ENCODE data around the gene PTPRU.

PTPRU gene

DNA sequence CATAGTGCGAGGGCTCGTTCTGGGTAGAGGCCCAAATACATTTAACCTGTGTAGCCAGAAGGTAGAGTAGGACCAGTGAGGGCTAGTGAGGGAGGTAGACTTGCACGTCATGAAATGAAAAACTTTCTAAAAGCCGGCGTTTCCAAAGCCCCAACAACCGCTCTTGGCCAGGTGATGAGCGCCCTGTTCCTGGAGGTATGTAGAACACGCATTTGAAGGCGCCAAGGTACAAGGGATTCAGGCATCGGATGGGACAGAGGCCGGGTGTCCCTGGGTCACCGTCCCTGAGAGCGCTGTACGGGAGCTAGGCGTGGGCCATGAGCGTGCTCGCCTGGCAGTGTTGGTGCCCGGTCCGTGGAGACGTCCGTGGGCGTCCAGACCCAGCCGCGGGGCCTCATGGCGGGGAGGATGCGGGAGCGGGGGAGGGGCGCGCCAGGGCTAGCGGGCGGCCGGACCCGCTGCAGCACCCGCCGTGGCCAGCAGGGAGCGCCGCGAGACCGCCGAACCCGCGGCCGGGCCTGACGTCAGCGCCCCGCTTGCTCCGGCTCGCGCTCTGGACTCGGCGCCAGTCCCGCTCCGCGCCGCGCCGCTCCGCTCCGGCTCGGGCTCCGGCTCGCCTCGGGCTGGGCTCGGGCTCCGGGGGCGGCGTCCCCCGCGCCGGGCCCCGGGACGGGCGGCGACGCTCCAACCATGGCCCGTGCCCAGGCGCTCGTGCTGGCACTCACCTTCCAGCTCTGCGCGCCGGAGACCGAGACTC, at the start of gene PTPRU:
TSS of gene PTPRU (plus strand) at position 568 of the 757 bp plus-strand sequence. CDS start at position 691, 123 bp downstream.
- DNase-seq (ENCODE audit: low read depth), result peak; percentile 33

DNA sequence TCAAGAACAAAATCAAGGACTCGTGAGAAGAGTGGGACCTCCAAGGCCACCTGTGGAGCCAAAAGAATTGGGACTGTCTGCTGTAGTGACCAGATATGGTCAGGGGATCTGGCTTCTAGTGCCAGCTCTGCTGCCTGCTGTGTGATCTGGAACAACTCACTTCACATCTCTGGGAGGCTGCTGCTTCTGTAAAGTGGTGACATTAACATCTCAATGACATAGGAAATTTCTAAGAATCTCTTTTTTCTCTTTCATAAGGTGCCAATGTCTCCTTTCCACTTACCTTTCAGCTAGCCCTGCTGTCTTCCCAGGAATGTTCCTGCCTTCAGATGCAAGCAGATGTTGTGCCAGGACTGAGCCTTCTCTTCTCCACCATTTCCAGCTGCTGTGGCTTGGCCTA, 49.6 kb upstream of the PTPRU start:
- DNase-seq (ENCODE audit: low read depth), result no peak

DNA sequence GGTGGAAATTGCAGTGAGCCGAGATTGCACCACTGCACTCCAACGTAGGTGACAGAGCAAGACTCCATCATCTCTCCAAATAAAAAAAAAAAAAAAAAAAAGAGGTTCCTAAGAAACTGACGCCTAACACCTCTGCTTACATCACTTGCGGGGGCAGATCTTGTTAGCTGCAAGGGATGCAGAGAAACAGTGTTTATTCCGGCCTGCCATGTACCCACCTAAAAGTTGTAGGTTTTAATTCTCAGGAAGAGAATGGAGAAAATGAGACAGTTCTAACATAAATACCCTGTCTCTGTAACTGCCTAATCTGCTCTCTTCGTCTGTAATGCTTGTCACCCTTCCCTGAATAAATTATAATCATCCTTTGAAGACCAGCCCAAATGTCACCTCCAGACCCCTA, 45.6 kb upstream of the PTPRU start:
- no peak for DNase-seq (ENCODE audit: low read depth)

DNA sequence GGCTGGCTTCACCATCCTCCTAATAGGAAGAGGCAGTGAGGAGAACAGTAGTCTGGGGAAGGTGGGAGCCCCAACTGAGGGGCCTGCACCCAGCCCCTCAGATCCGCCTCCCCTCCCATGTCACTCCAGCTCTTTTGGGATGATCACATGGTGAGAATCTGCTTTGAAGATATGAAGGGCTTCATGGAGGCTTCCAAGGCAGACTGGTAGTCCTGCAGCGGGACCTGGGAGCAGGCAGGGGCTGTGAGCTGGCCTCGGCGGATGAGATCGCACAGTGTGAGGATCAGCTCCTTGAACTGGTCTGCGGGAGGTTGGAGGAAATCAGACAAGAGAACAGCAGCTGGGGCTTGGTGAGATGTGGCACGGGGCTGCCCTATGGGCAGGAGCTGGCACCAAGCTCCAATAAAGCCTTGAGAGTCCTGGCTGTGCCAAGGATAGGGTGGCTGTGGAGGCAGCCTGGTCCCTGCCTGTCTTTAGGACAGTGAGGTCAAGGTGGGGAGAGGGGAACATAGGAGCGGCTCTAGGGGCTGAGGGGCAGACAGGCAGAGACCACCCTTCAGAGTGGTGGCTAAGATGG, 42.4 kb upstream of the PTPRU start:
- no peak for DNase-seq (ENCODE audit: low read depth)

DNA sequence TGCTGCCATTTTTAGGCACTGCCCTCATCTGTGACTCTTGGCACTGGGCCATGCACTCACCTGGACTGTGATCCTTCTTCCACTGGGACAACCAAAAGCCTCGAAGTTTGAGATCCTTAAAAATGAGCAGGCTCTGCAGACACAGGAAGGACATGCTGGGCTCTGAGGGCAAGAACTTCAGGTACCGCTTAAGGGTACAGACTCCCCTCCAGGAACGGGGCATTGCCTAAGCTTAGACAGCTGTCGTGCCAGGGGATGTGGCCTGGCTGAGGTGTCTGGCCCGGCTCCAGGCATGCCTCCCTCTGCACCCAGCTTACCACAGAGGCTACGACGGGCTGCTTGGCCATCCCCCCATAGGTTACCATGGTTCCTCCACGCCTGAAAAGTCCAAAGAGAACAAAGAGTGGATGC, 40.4 kb upstream of the PTPRU start:
- no peak for DNase-seq (ENCODE audit: low read depth)

DNA sequence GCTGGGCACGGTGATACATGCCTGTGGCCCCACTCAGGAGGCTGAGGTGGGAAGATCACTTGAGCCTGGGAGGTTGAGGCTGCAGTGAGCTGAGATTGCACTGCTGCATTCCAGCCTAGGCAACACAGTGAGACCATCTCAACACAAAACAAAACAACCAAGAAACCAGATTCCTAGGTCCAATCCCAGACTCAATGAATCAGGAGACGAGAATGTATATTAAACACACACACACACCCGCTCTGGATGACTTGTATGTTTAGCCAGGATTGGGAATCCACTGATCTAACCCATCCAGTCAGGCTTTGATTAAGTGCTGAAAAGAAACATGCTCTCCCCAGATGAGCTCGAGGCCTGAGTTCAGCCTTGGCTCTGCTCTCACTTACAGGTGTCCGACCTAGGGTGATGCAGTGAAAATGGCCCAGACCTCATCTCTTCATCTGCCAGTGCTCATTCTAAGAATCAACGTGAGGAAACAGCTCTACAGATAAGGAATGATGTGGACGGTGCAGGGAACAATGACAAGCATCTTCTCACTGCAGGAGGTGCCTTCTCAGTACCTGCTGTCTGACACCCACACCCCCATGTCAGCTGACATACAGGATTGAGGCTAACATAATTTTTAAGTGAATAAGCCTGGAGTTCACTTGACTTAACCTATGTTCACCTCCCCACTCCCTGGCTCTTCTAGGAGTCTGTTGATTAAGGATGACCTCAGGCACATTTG, 39.3 kb upstream of the PTPRU start:
- peak; percentile 57 for DNase-seq (ENCODE audit: low read depth)

DNA sequence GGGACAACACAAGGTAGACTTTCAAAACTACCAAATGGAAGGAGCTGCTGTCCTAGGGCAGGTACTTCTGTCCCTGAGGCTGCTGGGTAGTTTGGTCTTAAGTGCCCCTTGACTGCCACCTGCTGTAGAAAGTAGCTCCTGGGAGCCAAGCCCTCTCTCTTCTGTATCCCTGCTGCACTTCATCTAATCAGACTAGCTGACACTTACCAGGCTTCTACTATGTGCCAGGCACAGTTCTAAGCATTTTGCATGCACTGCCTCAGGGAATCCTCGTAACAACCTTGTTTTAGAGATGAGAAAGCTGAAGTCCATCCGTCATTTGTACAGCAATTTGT, 38.8 kb upstream of the PTPRU start:
- DNase-seq (ENCODE audit: low read depth), result no peak

DNA sequence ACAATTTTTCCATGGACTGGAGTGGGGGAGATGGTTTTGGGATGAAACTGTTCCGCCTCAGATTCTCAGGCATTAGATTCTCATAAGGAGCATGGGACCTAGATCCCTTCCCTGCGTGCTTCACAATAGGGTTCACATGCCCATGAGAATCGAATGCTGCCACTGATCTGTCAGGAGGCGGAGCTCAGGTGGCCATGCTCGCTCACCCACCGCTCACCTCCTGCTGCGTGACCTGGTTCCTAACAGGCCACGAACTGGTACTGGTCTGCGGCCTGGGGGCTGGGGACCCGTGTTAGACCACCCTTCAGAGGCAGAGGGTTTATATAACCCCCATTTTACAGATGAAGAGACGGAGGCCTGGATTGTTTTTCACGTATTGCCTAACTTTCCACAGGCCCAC, 38.3 kb upstream of the PTPRU start:
- DNase-seq (ENCODE audit: low read depth), result no peak

DNA sequence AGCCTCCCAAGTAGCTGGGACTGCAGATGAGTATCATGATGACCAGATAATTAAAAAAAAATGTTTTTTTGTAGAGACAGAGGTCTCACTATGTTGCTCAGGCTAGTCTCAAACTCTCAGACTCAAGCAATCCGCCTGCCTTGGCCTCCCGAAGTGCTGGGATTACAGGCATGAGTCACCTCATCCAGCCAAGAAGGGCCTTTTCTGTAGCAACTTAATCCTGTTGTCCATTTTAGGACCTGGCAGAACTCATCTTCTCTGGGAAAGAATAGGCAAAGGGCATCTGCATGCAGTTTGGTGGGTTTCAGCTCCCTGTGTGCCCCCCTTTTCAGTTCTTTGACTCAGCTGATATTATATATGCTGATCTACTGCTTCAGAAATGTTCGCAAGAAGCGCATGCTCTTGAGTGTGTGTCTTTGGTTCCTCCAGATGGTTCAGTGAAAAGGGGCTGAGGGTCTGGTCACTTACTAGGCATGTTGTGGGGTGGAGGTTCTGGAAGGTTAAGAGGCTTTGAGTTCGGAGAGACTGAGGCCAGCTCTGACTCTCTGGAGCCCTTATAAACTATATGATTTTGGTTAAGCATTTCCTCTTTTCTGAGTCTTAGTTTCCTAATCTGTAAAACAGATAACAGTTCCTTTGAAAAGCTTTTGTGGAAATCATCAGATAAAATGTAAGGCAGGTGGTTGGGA, 35.3 kb upstream of the PTPRU start:
- no peak for DNase-seq (ENCODE audit: low read depth)

DNA sequence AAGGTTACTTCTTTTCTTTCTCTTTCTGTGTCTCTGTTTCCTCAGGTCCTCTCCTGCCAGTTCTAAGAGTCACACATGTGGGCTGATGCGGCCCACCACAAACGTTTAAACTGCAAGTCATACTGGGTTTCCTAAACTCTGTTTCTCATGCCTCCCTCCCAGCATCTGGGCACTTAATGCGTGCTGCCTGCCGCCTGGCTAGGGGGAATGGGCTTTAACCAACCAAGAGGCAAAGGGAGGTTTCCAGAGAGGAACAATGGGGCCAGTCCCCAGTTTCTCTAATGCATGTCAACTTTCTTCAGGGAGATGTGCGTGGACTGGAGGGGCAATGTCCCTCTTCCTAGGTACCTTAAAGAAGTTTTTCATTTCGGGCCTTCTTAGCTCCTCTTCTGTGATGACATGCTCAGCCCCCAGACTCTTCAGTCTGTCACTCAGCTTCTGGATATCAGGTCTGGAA, 34.7 kb upstream of the PTPRU start:
- DNase-seq (ENCODE audit: low read depth), result no peak

DNA sequence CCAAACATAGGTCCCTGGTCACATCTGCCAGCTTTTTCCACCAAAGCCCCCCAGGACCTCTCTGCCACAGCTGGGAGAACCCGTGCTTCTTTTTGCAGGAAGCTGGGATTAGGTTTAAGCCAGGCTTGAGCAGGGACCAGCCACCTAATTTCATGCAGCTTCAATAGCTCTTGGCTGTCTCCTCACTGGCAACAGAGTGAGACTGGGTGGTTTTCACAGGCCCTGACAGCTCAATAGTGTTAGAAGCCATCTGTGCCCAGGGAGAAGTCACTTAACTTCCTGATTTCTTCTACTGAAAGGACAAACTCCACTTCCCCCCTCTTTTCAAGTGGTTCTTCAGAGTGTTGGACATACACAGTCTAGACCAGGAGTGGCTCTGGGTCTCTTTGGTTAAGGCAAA, 34.3 kb upstream of the PTPRU start:
- no peak for DNase-seq (ENCODE audit: low read depth)

DNA sequence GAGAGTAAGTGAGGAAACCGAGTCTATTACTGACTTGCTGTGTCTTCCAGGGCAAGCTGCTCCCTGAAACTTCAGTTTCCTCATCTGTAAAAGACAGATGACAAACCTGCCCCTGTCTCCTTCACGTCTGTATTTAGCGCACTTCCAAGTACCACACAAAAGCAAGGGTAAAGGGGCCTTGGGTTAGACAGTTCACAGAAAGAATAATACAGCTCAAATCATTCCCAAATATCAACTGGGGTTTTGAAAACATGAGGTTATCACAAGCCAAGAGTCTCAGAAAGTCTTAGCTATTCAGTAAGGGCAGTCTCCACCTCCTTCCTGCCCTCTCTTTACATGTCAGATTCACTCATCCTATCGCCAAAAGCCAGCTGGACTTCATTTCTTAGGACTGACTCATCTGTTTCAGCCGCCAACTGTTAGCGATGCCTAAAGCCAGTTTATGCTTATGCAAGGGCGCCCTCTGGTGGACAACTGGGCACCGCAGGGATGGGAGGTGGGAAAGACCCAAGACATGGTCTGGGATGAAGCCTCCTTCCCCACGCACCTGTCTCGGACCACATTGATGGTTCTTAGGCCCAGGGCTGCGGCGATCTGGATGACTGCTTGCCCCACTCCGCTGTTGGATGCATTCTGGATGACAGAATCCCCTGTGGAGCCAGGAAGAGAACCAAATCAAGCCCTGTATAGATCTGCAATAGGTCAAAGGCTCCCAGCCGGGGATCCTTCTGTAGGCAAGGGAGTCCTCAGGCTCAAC, 33.6 kb upstream of the PTPRU start:
- DNase-seq (ENCODE audit: low read depth), result peak; percentile 97

DNA sequence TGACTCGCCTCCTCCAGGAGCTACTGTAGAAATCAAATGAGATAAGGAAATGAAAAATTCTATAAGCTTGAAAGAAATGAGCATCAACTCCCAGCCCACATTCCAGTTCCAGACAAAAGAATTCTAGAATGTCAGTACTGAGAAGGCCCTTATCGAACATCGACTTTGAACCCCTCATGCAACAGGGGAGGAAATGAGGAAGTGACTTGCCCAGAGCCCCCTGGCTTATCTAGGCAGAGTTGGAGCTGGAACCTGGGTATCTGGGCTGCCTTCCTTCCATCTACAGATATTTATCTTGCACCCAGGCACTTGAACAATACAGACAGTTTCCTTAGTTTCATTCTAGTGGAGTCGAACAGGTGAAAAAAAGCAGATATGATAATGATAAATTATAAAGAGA, 27.9 kb upstream of the PTPRU start:
- no peak for DNase-seq (ENCODE audit: low read depth)

DNA sequence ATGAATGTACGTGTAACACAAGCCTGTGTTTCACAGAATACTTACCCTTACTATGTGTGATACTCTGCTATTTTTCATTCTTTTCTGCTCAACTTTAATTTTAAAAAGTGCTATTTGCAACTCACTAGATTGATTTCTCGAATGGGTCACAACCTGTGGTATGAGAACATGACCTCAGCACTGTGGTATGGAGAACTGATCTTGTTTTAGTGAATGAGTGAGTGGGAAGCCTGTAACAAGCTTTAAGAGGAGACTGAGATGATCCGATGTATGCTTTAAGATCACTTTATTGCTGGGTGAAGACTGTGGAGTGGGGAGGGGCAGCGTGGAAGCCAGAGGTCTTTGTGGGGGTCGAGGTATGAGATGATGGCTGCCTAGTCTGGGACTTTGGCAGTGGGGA, 27.1 kb upstream of the PTPRU start:
- DNase-seq (ENCODE audit: low read depth), result no peak

DNA sequence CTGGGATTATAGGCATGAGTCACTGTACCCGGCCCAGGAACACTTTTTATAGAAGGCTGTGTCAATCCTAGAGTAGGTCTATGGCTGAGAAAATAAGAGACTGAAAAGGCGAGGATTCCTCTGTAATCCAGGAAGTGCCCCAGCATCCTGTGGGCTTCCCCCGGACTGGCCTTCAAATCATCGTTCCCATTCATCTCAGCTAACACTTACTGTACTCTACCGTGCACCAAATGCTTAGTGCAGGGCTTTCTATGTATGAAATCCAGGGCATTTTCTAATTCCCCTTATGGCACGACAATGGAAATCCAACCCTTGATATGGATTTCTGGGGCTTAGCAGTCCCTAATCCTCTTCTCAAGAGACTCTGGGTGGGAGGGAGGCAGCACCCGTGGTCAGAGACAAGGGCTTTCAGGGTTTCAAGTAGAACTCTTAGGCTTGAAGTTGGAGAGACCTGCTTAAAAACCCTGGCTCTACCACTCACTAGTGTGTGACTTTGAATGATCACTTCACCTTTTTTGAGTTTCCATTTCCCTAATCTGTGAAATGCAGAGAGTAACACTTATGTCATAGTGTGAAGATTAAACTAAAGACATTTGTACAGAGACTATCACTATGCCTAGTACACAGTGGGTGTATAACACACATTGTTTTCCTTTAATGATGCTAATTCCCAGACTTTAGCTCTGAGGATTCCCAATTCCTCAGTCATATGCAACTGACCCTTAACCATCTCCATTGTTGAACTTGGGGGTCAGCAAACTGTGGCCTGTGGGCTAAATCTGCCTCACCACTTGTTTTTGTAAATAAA, 25.8 kb upstream of the PTPRU start:
- DNase-seq (ENCODE audit: low read depth), result no peak

DNA sequence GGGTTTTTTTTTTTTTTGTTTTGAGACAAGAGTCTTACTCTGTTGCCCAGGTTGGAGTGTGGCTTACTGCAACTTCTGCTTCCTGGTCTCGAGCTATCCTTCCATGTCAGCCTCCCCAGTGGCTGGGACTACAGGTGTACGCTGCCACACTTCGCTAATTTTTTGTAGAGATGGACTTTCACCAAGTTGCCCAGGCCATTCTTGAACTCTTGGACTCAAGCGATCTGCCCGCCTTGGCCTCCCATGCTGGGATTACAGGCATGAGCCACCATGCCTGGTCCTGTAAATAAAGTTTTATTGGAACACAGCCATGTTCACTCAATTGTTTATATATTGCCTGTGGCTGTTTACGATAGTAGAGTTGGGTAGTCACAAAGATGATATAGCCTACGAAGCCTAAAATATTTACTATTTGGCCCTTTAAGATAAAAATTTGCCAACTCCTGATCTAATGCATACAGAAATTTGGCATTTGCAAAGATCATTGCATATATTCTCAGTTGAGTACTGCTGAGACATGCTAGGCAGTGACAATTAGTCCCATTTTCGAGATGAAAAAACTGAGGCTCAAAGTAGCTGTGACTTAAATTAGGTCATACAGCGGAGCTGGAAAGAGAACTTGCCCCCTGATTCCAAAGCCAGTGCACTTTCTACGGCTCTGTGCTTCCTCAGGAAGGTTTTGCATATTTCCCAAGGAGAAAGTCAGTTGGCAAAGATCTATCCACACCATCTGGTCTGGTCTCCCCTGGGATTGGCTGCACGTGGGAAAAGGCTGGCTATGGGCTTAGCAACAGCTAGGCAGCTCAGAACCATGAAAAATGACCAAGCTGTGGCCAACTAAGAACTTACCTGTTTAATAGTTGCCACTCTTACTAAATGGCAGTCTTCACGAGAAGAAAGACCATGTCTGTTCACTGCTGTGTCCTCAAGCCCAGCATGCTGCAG, 25.0 kb upstream of the PTPRU start:
- DNase-seq (ENCODE audit: low read depth), result peak; percentile 43

DNA sequence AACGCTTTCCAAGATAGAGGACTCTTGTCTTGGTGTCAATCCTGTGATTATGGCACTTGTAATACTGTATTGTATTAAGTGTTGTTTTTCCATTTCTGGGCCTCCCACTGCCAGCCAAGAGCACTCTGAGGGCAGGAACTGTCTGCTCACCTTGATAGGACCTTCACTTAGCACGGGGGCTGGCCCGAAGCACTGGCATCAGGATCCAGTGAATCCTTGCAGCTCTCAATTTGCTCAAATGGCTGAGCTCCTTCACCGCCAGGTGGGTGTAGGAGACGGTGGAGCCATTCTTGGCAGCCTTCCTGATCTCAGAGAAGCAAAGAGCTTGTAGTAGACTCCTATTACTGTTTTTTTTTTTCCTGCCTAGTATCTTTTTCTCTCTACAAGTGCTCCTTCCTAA, 23.3 kb upstream of the PTPRU start:
- no peak for DNase-seq (ENCODE audit: low read depth)

DNA sequence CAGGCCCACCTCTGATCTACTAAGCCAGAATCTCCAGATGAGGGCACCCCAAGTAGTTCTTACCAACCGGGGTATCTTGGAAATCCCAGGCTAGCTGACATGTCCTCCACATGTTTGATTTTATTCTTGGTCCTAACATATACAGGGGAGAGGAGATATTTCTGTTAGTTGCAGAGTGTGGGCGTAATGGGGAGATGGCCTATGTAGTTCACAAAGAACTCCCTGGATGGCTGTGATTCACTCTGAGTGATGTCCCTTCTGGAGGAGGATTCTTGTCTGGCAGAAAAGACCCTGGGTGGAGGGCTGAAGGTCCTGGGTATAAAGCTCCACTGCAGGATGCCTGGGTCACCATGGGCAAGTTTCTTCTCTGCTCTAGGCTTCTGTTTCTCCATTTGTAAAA, 18.7 kb upstream of the PTPRU start:
- no peak for DNase-seq (ENCODE audit: low read depth)

DNA sequence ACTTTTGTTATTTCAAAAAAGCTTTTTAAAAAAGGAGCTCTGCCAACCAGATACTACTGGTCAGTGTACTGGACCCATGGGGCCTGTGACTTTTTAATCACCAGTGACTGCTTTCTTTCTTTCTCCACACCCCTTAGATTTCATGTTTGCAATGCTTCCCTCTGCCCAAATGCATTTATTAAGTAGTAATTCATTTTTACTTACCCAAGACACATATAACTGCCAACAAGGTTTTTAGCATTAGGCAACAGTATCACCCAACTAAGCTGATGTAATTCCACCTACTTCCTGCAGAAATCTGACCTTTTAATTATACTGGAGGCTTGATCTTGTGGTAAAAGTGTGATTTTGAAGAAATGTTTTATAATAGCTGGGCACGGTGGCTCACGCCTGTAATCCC, 18.1 kb upstream of the PTPRU start:
- no peak for DNase-seq (ENCODE audit: low read depth)

DNA sequence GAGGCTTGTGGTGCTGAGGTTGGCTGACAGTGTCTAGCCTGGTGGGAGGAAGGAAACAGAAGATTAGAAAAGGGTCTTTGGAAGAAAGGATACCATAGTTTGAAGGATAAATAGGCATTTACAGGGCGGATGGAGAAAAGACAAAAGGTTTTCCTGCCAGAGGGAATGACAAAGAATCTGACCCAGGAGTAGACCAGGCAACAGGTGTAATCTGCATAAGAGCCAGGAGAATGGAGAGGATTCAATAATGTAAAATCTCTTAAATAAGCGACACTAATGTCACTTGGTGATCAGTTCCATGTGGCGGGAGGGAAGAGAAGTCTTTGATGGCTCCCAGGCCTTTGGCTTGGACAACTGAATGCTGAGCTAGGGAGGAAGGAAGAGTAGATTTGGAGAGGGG, 15.0 kb upstream of the PTPRU start:
- no peak for DNase-seq (ENCODE audit: low read depth)
